ENCODE results near the gene MAP1B.
"Not testable (repeated sequence)": the region's sequence is repeated elsewhere in the genome, so short reads cannot be mapped to it uniquely, and the experiment has no call there.

MAP1B gene

GRCh38 chr5:72107131-72107900 is at the start of gene MAP1B:
TSS of gene MAP1B (plus strand) at chr5:72107475. CDS start at chr5:72107532, 57 bp downstream.
- DNase-seq (ENCODE audit: low read depth in 2 of 2): no peak

DNA sequence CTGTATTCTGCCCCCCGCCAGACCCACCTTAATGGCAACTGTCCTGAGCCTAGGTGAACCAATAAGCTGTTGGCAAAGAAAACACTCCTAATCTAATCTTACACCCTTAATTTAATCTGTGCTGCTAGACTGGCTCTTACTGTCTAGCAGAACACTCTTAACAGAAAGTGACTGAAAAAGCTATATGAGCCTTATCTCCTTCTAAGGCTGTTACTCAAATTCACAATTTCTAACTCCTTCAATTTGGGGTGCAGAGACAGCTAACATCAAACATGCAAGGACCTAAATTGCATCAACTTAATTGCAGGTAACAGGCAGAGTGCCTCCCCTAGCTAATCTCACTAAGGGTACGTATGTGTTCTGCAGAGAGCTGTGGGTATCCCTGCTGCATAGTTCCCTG is 49.5 kb upstream of the MAP1B start:
- DNase-seq (ENCODE audit: low read depth in 2 of 2): no peak

- no peak for DNase-seq (ENCODE audit: low read depth in 2 of 2)
These were observed 44.0 kb upstream of the MAP1B start for GRCh38 chr5:72063219-72063819.

DNA sequence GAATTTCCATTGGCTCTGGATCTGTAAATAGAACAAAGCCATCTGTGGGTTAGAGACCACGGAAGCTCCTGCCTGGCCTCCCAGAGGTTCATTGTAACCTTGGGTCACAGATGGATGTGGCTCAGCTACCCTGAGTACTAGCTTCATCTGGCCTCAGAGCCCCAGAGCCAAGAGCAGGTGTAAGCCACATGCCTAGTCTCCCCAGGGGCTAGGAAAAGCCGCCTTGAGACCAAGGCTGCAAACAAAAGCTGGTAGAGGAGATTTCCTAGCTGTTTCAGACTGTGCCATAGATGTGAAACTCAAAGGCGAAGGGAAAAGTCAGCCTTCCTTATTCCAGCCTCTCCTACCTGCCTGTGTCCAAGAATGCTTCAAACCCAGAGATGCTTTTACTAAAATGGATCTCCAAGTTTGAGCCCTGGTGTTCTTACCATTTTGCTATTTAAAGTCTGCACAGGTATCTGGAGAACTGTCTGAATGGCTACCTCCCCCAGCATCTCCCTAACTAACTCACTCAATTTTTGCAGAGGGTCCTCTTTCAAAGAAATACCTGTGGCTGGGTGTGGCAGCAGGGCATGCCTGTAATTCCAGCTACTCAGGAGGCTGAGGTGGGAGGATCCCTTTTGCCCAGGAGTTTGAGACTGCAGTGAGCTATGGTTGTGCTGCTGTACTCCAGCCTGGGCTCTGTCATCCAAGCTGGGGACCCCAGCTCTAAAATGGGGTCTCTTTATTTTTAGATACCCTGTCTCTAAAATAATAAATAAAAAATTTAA is 42.3 kb upstream of the MAP1B start:
- no peak for DNase-seq (ENCODE audit: low read depth in 2 of 2)

DNA sequence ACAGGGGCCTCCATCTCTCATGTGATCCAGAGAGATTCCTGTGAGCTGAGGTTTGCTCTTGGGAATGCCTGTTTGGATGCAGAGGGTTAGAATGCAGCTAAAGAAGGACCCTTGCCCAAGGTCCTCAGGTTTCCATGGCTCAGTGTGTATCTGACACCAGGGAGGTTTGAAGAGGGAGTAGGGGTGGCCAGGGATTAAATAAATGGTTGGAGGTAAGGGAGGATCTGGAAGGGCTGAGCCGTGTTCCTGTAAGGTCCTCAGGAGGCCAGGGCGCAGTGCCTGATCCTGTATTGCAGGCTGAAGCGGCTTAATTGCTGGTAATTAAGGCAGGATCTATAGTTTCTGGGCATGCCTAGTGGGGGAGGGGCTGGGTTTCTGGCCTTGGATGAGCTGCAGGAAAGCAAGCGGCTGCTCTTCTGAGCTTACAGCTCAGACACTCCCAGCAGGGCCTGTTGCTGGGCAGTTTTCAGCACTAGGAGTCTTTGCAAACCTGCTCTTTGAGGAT is 41.5 kb upstream of the MAP1B start:
- no peak for DNase-seq (ENCODE audit: low read depth in 2 of 2)

DNA sequence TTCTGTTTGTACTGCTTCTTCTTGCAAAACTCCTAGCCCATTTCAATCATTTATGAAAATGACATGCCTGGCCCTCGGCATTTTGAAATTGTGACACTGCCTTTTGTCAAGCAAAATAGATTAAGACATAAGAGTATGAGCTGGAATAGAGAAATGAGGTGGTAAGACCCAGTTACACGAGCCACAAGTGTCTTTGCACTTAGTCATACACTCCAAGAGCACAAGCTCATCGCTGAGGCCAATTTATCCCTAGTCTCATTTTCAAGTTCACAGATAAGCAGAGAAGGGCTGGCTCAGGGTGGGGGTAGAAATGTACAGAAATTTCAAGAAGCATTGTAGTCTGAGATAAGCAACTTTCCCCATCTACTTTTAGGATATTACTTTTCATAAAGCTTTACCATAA is 40.6 kb upstream of the MAP1B start:
- no peak for DNase-seq (ENCODE audit: low read depth in 2 of 2)

DNA sequence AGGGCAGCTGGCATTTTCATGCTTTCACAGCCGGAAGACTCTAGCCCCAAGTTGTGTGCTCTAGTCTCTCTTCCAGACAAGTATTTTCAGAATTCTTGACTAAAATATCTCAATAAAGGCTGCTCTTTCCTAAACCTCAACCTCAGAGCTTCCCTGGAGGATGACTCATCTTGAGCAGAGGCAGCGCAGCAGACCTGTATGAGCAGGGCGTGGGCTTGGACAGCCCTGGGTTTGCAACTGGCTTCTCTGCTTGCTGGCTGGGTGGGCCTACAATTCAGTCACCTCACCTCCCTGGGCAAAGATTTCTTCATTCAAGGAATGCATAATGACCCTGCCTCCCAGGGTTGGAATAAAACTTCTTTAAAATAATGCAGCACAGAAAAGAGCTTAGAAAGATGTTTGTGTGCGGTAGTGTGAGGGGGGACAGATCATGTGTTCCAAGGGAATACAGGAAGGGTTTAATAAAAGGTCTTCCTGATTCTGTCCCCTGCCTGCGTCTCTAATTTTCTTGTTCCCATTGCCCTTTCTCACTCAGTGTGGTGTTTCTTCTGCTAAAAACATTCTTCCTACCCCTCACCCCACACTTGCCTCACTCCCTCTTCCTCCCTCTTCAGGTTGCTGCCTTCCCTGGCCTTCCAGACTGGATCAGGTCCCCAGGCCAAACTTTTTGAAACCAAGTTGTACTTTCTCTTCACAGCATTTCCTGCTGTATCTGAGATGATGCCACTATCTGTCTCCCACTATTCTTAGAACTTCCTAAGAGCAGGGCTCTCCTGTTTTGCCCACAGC is 39.4 kb upstream of the MAP1B start:
- no peak for DNase-seq (ENCODE audit: low read depth in 2 of 2)

GRCh38 chr5:72070529-72070928 is 36.7 kb upstream of the MAP1B start:
- DNase-seq (ENCODE audit: low read depth in 2 of 2): no peak

GRCh38 chr5:72071906-72072305 is 35.4 kb upstream of the MAP1B start:
- DNase-seq (ENCODE audit: low read depth in 2 of 2): no peak

GRCh38 chr5:72074251-72074650 is 33.0 kb upstream of the MAP1B start:
- no peak for DNase-seq (ENCODE audit: low read depth in 2 of 2)

DNA sequence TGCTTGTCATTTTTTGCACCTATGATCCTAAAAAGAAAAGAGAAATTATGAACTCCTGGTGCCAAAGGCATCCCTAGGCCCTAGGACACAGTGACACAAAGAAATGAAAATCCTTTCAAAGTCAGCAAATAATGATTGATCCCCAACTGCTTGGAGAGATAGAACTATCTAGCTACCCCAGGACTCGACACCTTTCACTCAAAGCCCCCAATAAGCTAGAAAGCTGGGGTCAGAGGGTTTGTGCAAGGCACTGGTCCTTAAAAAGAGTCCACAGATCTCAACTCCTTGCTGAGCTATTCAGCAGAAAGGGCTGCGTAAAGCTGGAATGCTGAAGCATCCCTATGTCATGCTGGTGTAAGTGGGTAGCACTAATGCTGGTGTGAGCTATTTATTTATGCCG is 31.8 kb upstream of the MAP1B start:
- DNase-seq (ENCODE audit: low read depth in 2 of 2): no peak

DNA sequence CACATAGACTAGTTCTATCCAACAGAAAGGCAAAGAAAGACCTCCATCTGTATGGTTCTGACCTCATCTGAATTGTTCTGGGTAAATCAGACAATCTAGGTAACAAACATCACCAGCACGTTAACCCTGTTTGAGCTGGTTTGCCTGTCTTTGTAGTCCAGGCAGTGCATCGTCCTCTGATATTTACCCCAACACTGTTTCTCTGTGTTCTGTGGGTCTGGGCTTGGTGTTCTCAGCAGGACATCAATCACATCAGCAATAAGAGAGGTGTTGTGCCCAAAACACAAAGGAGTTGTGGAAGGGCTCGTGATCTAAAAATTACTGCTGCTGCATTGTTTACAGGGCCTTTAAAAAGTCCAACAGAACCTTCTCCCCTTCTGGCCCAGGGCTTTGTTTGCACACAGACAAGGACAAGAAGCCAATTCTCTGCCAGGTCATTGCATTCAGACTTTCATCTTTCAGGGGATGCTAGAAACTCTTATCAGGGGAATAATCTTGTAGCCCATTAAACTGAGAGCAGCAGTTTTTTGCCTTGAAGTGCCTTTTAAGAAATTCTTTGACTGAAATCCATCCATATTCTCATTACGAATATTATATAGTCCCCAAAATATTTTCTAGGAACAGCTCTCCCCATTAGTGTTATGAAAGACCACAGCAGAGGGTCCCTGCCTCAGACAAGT is 30.5 kb upstream of the MAP1B start:
- no peak for DNase-seq (ENCODE audit: low read depth in 2 of 2)

GRCh38 chr5:72077390-72077789 is 29.9 kb upstream of the MAP1B start:
- DNase-seq (ENCODE audit: low read depth in 2 of 2): no peak

DNA sequence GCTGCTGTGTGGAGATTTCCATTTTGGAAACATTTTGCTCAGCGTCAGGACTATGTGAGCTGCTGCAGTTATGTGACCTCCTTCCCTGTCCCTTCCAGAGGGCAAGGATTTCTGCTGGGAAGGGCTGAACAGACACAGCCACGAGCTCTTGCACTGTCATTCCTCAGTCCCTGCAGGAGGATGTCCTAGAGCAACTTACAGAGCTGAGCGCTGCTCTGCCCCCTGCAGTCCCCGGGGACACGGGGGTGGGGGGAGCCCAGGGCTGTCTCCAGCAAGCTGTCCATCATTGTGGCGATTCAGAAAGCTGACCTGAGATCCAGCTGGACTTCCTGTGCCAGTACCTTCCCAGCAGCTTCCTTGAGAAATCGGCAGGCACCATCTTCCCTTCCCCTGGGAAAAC is 28.0 kb upstream of the MAP1B start:
- DNase-seq (ENCODE audit: low read depth in 2 of 2): no peak

DNA sequence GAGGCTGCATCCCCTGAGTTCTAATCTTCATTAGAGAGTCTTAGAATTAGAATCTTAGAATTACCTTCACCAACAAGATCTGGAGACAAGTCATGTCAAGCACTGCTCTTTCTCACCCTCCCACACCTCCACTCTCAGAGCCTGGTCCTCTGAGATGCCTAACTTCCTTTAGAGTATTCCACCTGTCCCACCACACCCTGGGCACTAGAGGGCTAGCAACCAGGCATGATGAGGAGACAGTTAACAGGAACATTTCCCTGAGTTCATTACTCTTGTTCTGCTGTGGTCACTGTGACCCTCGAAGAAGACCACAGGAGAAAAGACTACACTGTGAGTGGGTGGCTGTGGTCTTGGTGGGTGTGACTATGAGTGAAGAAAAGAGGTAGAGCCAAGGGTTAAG is 25.2 kb upstream of the MAP1B start:
- DNase-seq (ENCODE audit: low read depth in 2 of 2): no peak

GRCh38 chr5:72084876-72085275 is 22.4 kb upstream of the MAP1B start:
- no peak for DNase-seq (ENCODE audit: low read depth in 2 of 2)

GRCh38 chr5:72085319-72085718 is 22.0 kb upstream of the MAP1B start:
- no peak for DNase-seq (ENCODE audit: low read depth in 2 of 2)

DNA sequence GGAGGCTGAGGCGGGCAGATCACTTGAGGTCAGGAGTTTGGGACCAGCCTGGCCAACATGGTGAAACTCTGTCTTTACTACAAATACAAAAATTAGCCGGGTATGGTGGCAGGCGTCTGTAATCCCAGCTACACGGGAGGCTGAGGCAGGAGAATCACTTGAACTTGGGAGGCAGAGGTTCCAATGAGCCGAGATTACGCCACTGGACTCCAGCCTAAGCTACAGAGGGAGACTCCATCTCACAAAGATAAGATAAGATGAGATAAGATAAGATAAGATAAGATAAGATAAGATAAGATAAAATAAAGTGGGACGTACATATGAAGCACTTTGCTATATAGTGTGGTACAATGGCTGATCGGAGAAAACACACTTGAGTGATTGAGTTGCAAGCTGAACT is 17.6 kb upstream of the MAP1B start:
- DNase-seq (ENCODE audit: low read depth in 2 of 2): not testable (repeated sequence)

GRCh38 chr5:72092074-72092473 is 15.2 kb upstream of the MAP1B start:
- DNase-seq (ENCODE audit: low read depth in 2 of 2): no peak

- DNase-seq (ENCODE audit: low read depth in 2 of 2): no peak
These were observed 14.1 kb upstream of the MAP1B start for GRCh38 chr5:72093217-72093616.

DNA sequence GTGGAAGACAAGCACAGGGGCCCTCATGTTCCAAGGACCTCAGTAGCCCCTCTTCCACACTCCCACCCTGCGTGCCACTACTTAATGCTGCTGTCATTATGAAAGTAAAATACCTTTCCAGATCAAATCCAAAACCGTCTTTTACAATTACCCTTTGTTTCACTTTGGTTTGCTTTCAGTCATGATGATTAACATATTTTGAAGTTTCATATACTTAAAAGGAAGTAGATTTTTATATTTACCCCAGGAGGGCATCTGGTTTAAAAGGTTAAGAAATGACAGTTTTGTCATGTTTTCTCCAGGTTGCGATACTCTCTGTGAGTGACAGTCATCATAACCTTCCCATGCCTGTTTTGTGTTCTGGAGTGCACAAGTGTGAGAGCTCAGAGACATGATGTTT is 13.5 kb upstream of the MAP1B start:
- DNase-seq (ENCODE audit: low read depth in 2 of 2): no peak

All from stimulated activated CD8-positive, alpha-beta memory T cell treated with anti-CD3 and anti-CD28 coated beads, Interleukin-2, amount 100 ng/mL, for 48 hours (primary cell).